ENCODE data around the gene TNNI2.
"Not testable (repeated sequence)": the region's sequence is repeated elsewhere in the genome, so short reads cannot be mapped to it uniquely, and the experiment has no call there.

TNNI2 gene

DNA sequence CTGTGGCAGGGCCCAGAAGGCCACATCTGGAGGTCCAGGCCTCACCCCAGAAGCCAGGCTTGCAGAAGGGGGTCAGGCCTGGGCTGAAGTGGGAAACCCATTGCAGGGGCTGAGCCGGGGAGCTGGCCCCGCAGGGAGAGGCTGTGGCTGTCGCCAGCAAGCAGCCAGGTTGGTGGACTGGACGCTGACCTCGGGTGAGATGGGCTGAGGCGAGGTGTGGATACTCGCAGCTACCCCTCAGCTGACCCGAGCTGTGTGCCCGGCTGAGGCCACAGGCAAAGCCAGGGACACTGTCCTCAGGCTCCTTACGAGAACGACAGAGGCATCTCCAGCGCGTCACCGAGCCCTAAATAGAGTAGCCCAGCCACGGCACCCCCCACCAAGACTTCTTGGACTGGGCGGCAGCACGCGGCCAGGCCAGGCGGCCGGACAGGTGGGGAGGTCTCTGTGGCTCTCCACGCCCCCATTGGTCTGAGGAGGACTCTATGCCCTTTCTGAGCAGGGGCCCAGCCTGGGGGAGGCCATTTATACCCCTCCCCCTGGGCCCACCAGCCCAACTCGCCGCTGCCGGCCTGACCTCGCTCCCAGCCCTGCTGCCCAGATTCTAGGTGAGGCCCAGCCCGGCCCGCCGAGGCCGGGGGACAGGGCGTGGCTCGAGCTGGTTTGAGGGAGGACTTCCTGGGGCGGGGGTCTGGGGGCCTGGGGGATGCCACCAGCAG, at the start of gene TNNI2:
Gene TNNI2, plus strand, starts transcription at position 556 of the 719 bp plus-strand sequence. CDS start 716 bp downstream, outside the sequence.
- Histone ChIP-seq H3K9me3 (ENCODE audit: control insufficient read depth, insufficient read depth, low read length) (no peaks in the 10 kb centered on the region), H3K36me3 (ENCODE audit: insufficient read depth, low read length) (no peaks in the 10 kb centered on the region), H3K4me1 (ENCODE audit: insufficient read depth, low read length) (no peaks in the 10 kb centered on the region; the same call in 1 of the 2 replicates), H3K9ac (ENCODE audit: low read depth, low read length) (no peak within 1 kb of the TSS)

DNA sequence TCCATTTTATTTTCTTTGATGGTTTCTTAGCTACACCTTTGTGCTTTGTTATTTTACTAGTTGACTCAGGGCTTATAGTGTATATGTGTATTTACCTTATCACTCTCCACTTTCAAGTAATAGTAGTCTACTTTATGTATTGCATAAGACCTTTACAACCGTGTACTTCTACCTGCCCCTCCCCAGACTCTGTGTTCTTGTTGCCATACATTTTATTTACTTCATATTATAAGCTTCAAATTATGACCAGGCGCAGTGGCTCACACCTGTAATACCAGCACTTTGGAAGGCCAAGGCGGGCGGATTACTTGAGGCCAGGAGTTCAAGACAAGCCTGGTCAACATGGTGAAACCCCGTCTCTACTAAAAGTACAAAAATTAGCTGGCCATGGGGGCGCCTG, 46.9 kb upstream of the TNNI2 start:
- H3K9ac ChIP-seq (ENCODE audit: low read depth, low read length): no peak overlapping the region
- H3K36me3 ChIP-seq (ENCODE audit: insufficient read depth, low read length): no peaks in the 10 kb centered on the region
- no peaks in the 10 kb centered on the region for H3K4me1 ChIP-seq (ENCODE audit: insufficient read depth, low read length)
- no peaks in the 10 kb centered on the region for H3K9me3 ChIP-seq (ENCODE audit: control insufficient read depth, insufficient read depth, low read length)

DNA sequence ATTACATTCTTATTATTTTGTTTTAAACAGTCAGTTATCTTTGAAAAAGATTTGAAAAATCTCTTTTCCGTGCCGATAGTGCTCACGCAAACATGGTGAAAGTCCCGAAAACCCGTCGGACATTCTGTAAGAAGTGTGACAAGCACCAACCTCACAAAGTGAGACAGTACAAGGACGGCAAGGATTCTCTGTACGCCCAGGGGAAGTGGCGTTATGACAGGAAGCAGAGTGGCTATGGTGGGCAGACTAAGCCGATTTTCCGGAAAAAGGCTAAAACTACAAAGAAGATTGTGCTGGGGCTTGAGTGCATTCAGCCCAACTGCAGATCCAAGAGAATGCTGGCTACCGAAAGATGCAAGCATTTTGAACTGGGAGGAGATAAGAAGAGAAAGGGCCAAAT, 46.3 kb upstream of the TNNI2 start:
- no peaks in the 10 kb centered on the region for H3K4me1 ChIP-seq (ENCODE audit: insufficient read depth, low read length)
- no peak overlapping the region for H3K9ac ChIP-seq (ENCODE audit: low read depth, low read length)
- no peaks in the 10 kb centered on the region for H3K36me3 ChIP-seq (ENCODE audit: insufficient read depth, low read length)
- H3K9me3 ChIP-seq (ENCODE audit: control insufficient read depth, insufficient read depth, low read length): no peaks in the 10 kb centered on the region

DNA sequence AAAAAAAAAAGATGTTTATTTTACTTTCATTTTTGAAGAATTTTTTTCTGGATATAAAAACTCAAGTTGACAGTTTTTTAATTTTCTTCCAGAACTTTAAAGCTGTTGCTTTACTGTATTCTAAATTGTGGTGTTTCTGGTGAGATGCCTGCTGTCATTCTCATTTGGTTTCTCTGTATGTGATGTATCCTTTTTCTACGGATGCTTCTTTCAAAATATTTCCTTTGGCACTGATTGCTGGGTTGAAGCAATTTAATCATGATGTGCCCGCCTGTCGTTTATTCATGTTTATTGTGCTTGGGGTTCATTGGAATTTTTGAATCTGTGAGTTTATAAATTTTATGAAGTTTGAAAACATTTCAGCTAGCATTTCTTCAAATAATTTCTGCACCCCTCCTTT, 45.7 kb upstream of the TNNI2 start:
- Histone ChIP-seq H3K9ac (ENCODE audit: low read depth, low read length) (no peak overlapping the region), H3K36me3 (ENCODE audit: insufficient read depth, low read length) (no peaks in the 10 kb centered on the region)

DNA sequence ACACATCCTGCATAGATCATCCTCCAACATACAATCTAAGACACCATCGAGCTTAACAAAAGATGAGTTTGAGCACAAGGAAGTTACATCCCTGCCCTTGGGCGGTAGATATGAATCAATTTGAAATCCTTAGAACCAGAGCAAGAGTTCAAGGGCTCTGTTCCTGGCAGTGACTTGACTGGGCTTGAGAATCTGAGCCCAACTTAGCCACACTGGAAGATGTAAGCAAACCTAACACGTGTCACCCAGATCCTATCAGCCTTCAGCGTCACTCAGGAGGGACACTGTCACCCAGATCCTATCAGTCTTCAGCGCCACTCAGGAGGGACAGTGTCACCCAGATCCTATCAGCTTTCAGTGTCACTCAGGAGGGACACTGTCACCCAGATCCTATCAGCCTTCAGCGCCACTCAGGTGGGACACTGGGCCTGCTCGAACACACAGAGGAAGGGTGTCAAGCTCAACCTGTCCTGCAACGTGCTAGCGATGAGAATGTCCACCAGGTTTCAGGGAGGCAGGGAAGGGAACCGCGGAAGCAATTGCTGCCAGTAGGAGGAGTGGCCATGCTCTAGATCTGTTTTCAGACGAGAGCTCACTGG, 42.3 kb upstream of the TNNI2 start:
- Histone ChIP-seq H3K36me3 (ENCODE audit: insufficient read depth, low read length) (no peaks in the 10 kb centered on the region), H3K9ac (ENCODE audit: low read depth, low read length) (no peak overlapping the region), H3K4me1 (ENCODE audit: insufficient read depth, low read length) (no peaks in the 10 kb centered on the region), H3K9me3 (ENCODE audit: control insufficient read depth, insufficient read depth, low read length) (no peaks in the 10 kb centered on the region)

More for the DNA sequence above, 45.7 kb upstream of the TNNI2 start:
- no peaks in the 10 kb centered on the region for H3K9me3 ChIP-seq (ENCODE audit: control insufficient read depth, insufficient read depth, low read length)
- H3K4me1 ChIP-seq (ENCODE audit: insufficient read depth, low read length): no peaks in the 10 kb centered on the region

DNA sequence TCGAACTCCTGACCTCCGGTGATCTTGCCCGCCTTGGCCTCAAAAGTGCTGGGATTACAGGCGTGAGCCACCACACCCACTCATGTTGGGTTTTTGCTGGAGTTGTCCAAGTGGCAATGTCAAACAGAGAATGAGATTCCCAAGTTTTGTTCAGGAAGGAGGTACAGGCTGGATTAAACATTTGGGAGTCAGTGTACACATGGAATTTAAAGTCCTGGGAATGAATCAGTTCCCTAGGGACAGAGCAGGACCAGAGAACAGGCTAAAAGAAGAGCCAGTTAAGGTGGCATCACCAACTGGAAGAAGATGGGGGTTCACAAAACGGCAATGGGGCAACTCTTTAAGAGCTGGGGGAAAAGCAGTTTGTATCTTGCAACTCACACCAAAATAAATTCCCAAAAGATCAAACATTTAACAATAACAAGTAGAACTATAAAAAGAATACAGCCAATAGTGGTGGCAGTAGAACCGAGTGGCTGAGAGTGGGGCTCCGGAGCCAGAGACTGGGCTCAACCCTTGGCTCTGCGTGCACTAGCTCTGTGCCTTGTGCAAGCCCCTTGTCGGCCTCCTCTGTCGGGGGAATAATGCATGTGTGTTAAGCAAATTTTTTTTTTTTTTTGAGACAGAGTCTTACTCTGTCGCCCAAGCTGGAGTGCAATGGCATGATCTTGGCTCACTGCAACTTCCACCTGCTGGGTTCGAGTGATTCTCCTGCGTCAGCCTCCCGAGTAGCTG, 41.2 kb upstream of the TNNI2 start:
- Histone ChIP-seq H3K9ac (ENCODE audit: low read depth, low read length) (no peak overlapping the region), H3K9me3 (ENCODE audit: control insufficient read depth, insufficient read depth, low read length) (no peaks in the 10 kb centered on the region), H3K4me1 (ENCODE audit: insufficient read depth, low read length) (no peaks in the 10 kb centered on the region), H3K36me3 (ENCODE audit: insufficient read depth, low read length) (no peaks in the 10 kb centered on the region)

DNA sequence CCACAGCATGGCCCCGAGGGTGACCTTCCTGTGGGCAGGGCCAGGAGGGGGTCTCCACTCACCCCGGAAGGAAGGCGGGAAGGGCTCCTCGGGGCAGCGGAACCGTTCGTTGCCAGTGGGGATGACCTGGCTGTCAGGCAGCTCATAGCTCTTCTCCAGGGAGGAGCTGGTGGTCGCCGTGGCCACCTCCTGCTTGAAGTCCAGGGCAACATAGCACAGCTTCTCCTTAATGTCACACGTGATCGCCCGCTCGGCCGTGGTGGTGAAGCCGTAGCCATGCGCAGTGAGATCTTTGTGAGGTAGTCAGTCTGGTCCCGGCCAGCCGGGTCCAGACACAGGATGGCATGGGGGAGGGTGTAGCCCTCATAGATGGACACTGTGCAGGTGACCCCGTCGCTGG, 35.5 kb upstream of the TNNI2 start:
- Histone ChIP-seq H3K9me3 (ENCODE audit: control insufficient read depth, insufficient read depth, low read length) (no peaks in the 10 kb centered on the region), H3K36me3 (ENCODE audit: insufficient read depth, low read length) (no peaks in the 10 kb centered on the region), H3K9ac (ENCODE audit: low read depth, low read length) (no peak overlapping the region), H3K4me1 (ENCODE audit: insufficient read depth, low read length) (no peaks in the 10 kb centered on the region)

DNA sequence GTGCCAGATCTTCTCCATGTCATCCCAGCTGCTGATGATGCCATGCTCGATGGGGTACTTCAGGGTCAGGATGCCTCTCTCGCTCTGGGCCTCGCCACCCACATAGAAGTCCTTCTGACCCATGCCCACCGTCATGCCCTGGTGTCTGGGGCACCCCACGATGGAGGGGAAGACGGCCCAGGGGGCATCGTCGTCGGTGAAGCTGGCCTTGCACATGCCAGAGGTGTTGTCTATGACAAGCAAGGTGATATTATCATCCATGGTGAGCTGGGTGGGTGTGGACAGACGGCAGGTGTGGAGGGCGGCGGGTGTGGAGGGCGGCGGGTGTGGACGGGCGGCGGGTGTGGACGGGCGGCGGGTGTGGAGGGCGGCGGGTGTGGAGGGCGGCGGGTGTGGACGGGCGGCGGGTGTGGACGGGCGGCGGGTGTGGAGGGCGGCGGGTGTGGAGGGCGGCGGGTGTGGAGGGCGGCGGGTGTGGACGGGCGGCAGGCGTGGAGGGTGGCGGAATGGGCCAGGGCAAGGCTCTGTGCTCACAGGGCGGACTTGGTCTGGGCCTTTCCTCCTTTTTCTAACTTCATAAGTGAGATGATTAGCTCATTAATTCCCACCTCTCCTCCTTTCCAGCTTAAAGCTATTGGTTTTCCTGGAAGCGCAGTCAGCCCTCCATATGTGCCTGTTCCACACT, 34.8 kb upstream of the TNNI2 start:
- not testable (repeated sequence) for H3K9ac ChIP-seq (ENCODE audit: low read depth, low read length); H3K36me3 ChIP-seq (ENCODE audit: insufficient read depth, low read length); H3K4me1 ChIP-seq (ENCODE audit: insufficient read depth, low read length); H3K9me3 ChIP-seq (ENCODE audit: control insufficient read depth, insufficient read depth, low read length)

DNA sequence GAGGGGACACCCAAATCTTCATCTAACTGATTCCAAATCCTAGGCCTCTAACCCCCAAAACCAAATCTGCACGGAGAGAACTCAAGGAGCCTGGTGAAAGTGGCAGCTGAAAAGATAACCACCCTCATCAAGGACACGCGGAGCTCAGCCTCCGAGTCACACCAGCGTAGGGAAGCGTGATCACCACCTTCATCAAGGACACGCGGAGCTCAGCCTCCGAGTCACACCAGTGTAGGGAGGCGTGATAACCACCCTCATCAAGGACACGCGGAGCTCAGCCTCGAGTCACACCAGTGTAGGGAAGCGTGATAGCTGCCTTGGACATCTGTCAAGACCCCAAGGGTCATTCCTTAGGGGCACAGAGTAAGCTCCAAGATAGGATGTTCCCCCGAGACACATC, 33.3 kb upstream of the TNNI2 start:
- Histone ChIP-seq H3K9ac (ENCODE audit: low read depth, low read length) (no peak overlapping the region), H3K9me3 (ENCODE audit: control insufficient read depth, insufficient read depth, low read length) (no peaks in the 10 kb centered on the region), H3K36me3 (ENCODE audit: insufficient read depth, low read length) (no peaks in the 10 kb centered on the region), H3K4me1 (ENCODE audit: insufficient read depth, low read length) (no peaks in the 10 kb centered on the region)

DNA sequence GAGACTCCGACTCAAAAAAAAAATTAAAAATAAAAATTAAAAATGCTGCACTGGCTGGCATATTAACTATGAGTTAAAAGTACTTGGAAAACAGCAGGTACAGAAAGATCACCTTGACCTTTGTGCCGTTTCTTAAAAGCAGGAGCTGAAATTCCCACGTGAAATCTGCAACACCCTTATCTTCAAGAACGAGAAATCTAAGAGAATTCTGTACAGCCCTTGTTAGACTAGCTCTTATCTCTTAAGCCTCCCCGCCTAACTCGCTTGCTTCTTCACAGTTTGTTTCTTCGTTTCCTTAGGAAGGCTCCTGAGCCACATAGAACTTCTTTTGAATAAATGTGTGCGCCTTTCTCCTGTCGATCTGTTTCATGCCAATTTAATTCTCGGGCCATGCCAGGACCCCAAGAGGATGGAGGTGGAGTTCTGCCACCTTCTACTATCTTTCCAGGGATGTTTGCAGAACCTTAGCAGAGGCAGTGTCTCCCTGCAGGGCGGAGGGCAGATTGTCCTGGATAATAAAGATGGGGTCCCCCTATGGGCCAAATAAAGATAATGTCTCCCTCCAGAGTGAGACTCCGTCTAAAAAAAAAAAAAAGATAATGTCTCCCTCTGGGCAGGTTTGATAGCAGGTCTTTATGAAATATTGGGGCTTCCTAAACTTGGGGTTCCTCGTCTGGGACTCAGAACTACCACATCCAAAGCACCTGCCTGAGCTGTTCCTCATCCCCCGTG, 31.4 kb upstream of the TNNI2 start:
- no peaks in the 10 kb centered on the region for H3K36me3 ChIP-seq (ENCODE audit: insufficient read depth, low read length)
- no peak overlapping the region for H3K9ac ChIP-seq (ENCODE audit: low read depth, low read length)
- H3K4me1 ChIP-seq (ENCODE audit: insufficient read depth, low read length): no peaks in the 10 kb centered on the region
- H3K9me3 ChIP-seq (ENCODE audit: control insufficient read depth, insufficient read depth, low read length): no peaks in the 10 kb centered on the region

DNA sequence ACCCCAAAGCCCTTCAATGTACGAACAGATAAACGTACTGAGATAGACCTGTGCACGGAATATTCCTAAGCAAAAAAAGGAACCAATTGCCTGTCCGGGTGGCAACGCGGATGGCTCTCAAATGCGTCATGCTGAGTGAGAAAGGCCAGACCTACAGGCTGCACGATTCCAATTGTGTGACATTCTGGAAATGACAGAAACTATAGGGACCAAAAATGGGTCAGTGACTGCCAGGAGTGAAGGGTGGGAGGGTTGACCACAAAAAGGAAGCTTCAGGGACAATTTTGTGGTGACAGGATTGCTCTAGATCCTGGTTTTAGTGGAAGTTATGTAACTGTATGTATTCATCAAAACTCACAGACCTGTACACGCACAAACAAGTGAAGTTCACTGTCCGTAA, 28.0 kb upstream of the TNNI2 start:
- Histone ChIP-seq H3K36me3 (ENCODE audit: insufficient read depth, low read length) (no peaks in the 10 kb centered on the region), H3K9ac (ENCODE audit: low read depth, low read length) (no peak overlapping the region), H3K9me3 (ENCODE audit: control insufficient read depth, insufficient read depth, low read length) (no peaks in the 10 kb centered on the region), H3K4me1 (ENCODE audit: insufficient read depth, low read length) (no peaks in the 10 kb centered on the region)

DNA sequence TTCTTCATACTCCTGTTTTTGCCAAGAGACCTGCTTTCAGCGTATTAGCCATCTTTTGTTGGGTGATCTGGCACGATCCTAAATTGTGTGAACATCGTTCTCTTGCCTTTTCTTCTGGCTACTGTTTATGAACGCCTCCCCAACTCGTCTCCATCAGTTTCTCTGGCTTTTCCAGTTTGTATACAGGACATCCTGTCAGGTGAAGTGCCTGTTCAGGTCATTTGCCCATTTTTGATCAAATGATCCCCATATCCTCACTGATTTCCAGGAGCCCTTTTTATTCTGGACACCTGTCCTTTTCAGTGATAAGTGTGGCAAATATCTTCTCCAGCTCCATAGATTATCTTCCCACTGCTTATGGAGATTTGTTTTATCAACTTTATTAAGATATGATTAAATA, 26.5 kb upstream of the TNNI2 start:
- H3K4me1 ChIP-seq (ENCODE audit: insufficient read depth, low read length): no peaks in the 10 kb centered on the region
- H3K9me3 ChIP-seq (ENCODE audit: control insufficient read depth, insufficient read depth, low read length): no peaks in the 10 kb centered on the region
- H3K36me3 ChIP-seq (ENCODE audit: insufficient read depth, low read length): no peaks in the 10 kb centered on the region
- no peak overlapping the region for H3K9ac ChIP-seq (ENCODE audit: low read depth, low read length)

DNA sequence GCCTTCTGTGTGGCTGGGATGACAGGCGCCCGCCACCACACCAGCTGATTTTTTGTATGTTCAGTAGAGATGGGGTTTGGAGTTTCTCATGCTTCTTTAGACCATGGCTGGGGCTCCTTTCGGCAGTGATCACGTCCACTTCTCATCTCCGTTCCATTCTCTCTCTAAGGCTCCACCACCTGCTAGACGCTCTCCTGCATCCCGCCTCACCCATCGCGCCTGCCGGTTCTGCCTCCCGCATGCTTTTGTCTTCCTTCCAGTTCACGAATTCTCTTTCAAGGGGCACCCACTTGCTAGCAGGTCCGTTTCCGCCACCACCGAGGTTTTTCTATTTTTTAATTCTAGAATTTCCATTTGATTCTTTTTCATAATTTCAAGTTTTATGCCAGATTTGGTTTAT, 26.0 kb upstream of the TNNI2 start:
- Histone ChIP-seq H3K36me3 (ENCODE audit: insufficient read depth, low read length) (no peaks in the 10 kb centered on the region), H3K9ac (ENCODE audit: low read depth, low read length) (no peak overlapping the region), H3K9me3 (ENCODE audit: control insufficient read depth, insufficient read depth, low read length) (no peaks in the 10 kb centered on the region), H3K4me1 (ENCODE audit: insufficient read depth, low read length) (no peaks in the 10 kb centered on the region)

DNA sequence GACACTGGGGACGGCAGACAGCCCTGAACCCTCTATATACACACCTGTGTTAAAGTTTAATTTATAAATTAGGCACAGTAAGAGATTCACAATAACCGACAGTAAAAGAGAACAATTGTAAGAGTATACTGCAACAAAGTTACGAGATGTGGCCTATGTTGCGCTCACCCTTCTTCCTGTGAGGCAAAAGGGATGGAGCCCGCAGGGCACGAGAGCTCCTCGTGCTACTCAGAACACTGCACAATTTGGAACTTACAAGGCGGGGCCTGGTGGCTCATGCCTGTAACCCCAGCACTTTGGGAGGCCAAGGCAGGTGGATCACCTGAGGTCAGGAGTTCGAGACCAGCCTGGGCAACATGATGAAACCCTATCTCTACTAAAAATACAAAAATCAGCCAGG, 25.4 kb upstream of the TNNI2 start:
- not testable (repeated sequence) for H3K9me3 ChIP-seq (ENCODE audit: control insufficient read depth, insufficient read depth, low read length); H3K9ac ChIP-seq (ENCODE audit: low read depth, low read length); H3K4me1 ChIP-seq (ENCODE audit: insufficient read depth, low read length); H3K36me3 ChIP-seq (ENCODE audit: insufficient read depth, low read length)
